H1 (cell line): ENCODE results near the gene C19orf44. TPM values are rescaled to one million over a fixed set of nuclear protein-coding genes. Genes with fewer than 3 reads are reported as not detected.
A peak's percentile ranks its signal among the peaks of the same experiment; 100 is the strongest.

Experiments used
- CTCF ChIA-PET: fragments of 300-600 bp; sonication (Branson Sonifier 250); formaldehyde crosslinking; loops from one replicate; lab custom pipeline; 2021; ENCODE audit not compliant: partially characterized antibody; lab: Charles Lee
- POLR2A ChIA-PET: fragments of 300-600 bp; sonication (Branson Sonifier 250); formaldehyde crosslinking; loops from one replicate; lab custom pipeline; 2021; ENCODE audit warnings: inconsistent platforms; ENCODE audit not compliant: partially characterized antibody; lab: Charles Lee
- DNase-seq, 2 experiments: peaks; one replicate each; pipeline versions ENCODE4 v3.0.0 to v3.0.0-alpha.2; 2010 to 2022; ENCODE audit warnings: low spot score in 2 of 2, low read depth in 1 of 2, mixed read lengths in 1 of 2
- FAIRE-seq: peaks from 2 replicates; lab custom pipeline; 2011; peaks lifted over from hg19 to GRCh38; lab: Jason Lieb, UNC
- H2AFZ ChIP-seq: 2 replicates; pipeline ENCODE4 v1.8.1; 2012; ENCODE audit warnings: low read length, inconsistent platforms
- H2AK5ac ChIP-seq: 2 replicates; pipeline ENCODE4 v1.6.1; 2013; ENCODE audit warnings: low read depth, low read length
- H2BK120ac ChIP-seq: replicated peaks from 2 replicates; pipeline ENCODE3; 2013; ENCODE audit warnings: low read depth, low read length, inconsistent platforms
- H2BK12ac ChIP-seq: 2 replicates; pipeline ENCODE4 v1.6.1; 2013; ENCODE audit warnings: low read depth, low read length
- H2BK15ac ChIP-seq: 2 replicates; pipeline ENCODE4 v1.6.1; 2013; ENCODE audit warnings: low read length
- H2BK20ac ChIP-seq: 2 replicates; pipeline ENCODE4 v1.6.1; 2013; ENCODE audit warnings: low read length
- H2BK5ac ChIP-seq: 2 replicates; pipeline ENCODE4 v1.6.1; 2013; ENCODE audit warnings: low read depth, low read length
- H3K14ac ChIP-seq: 2 replicates; pipeline ENCODE4 v1.6.1; 2013; ENCODE audit warnings: inconsistent platforms; ENCODE audit not compliant: insufficient read length
- H3K18ac ChIP-seq: 2 replicates; pipeline ENCODE4 v1.6.1; 2013; ENCODE audit warnings: low read length; ENCODE audit errors: extremely low read depth
- H3K23ac ChIP-seq: 2 replicates; pipeline ENCODE4 v1.6.1; 2013; ENCODE audit warnings: inconsistent platforms; ENCODE audit not compliant: insufficient read length
- H3K23me2 ChIP-seq: 2 replicates; pipeline ENCODE4 v1.6.1; 2013; ENCODE audit warnings: low read depth, low read length
- H3K27ac ChIP-seq: 2 replicates; pipeline ENCODE4 v1.6.1; 2011; ENCODE audit warnings: low read depth, low read length, inconsistent platforms
- H3K27me3 ChIP-seq, 4 experiments: replicated peaks in 1 of 4; 1 replicate in 1 of 4; 2 replicates in 3 of 4; pipeline versions ENCODE4 v1.6.1 to v1.8.1; 2011 to 2013; ENCODE audit warnings: low read length in 3 of 4, mild to moderate bottlenecking in 3 of 4, inconsistent platforms in 2 of 4, mixed read lengths in 2 of 4, moderate library complexity in 1 of 4; ENCODE audit not compliant: control insufficient read depth in 3 of 4, insufficient read depth in 3 of 4; ENCODE audit errors: extremely low read depth in 1 of 4
- H3K36me3 ChIP-seq, 4 experiments: 2 replicates each; pipeline versions ENCODE4 v1.6.1 to v1.8.1; 2011 to 2013; ENCODE audit warnings: mild to moderate bottlenecking in 4 of 4, low read length in 3 of 4, moderate library complexity in 2 of 4, control low read depth in 1 of 4, inconsistent platforms in 1 of 4; ENCODE audit not compliant: insufficient read depth in 4 of 4, control insufficient read depth in 2 of 4
- H3K4ac ChIP-seq: replicated peaks from 2 replicates; pipeline ENCODE3; 2013; ENCODE audit warnings: low read length, low read depth, mixed read lengths, inconsistent platforms; ENCODE audit not compliant: insufficient read length
- H3K4me1 ChIP-seq, 4 experiments: replicated peaks in 1 of 4; 1 replicate in 1 of 4; 2 replicates in 3 of 4; pipeline versions ENCODE4 v1.6.1 to v1.8.1; 2011 to 2013; ENCODE audit warnings: low read length in 3 of 4, inconsistent platforms in 2 of 4, mixed read lengths in 1 of 4; ENCODE audit not compliant: insufficient read depth in 4 of 4, control insufficient read depth in 3 of 4
- H3K4me2 ChIP-seq, 2 experiments: 2 replicates each; pipeline versions ENCODE4 v1.6.1 to v1.8.1; 2011 to 2013; ENCODE audit warnings: low read depth in 2 of 2, low read length in 2 of 2, control low read depth in 1 of 2, inconsistent platforms in 1 of 2, mild to moderate bottlenecking in 1 of 2; ENCODE audit not compliant: insufficient read depth in 1 of 2
- H3K4me3 ChIP-seq, 4 experiments: fragments of 200-600, 300-600 bp in 1 of 4; sonication (generic), shearing (Covaris generic), sonication (Bioruptor Twin) in 1 of 4; 2 replicates each; pipeline versions ENCODE4 v1.5.1 to v1.8.1; 2011 to 2016; ENCODE audit warnings: low read length in 4 of 4, low read depth in 3 of 4, control low read depth in 2 of 4, inconsistent platforms in 2 of 4, mild to moderate bottlenecking in 2 of 4, mixed read lengths in 1 of 4, moderate library complexity in 1 of 4; ENCODE audit not compliant: insufficient read depth in 2 of 4; ENCODE audit errors: extremely low read depth in 1 of 4
- H3K56ac ChIP-seq: replicated peaks from 2 replicates; pipeline ENCODE3; 2013; ENCODE audit warnings: low read depth, mild to moderate bottlenecking, mixed read lengths, low read length, inconsistent platforms; ENCODE audit not compliant: insufficient read length
- H3K79me1 ChIP-seq: 2 replicates; pipeline ENCODE4 v1.6.1; 2013; ENCODE audit warnings: low read depth, low read length, control low read depth
- H3K79me2 ChIP-seq, 2 experiments: 2 replicates each; pipeline versions ENCODE4 v1.6.1 to v1.8.1; 2012 to 2013; ENCODE audit warnings: low read length in 2 of 2, mild to moderate bottlenecking in 2 of 2, inconsistent platforms in 1 of 2; ENCODE audit not compliant: insufficient read depth in 2 of 2, control insufficient read depth in 1 of 2
- H3K9ac ChIP-seq, 4 experiments: replicated peaks in 1 of 4; 1 replicate in 1 of 4; 2 replicates in 3 of 4; pipeline versions ENCODE4 v1.6.1 to v1.8.1; 2011 to 2013; ENCODE audit warnings: low read depth in 3 of 4, low read length in 3 of 4, control low read depth in 2 of 4, mild to moderate bottlenecking in 2 of 4, moderate library complexity in 2 of 4, inconsistent platforms in 1 of 4; ENCODE audit errors: extremely low read depth in 1 of 4
- H3K9me3 ChIP-seq, 2 experiments: 2 replicates each; pipeline versions ENCODE4 v1.6.1 to v1.8.1; 2012 to 2013; ENCODE audit warnings: mild to moderate bottlenecking in 2 of 2, moderate library complexity in 2 of 2, control low read depth in 1 of 2, inconsistent platforms in 1 of 2, low read depth in 1 of 2, low read length in 1 of 2, mixed read lengths in 1 of 2; ENCODE audit not compliant: insufficient read depth in 2 of 2
- H4K20me1 ChIP-seq, 2 experiments: replicated peaks in 1 of 2; 2 replicates each; pipeline versions ENCODE3 to v1.8.1; 2011 to 2013; ENCODE audit warnings: inconsistent platforms in 2 of 2, low read length in 2 of 2, mild to moderate bottlenecking in 1 of 2; ENCODE audit not compliant: insufficient read depth in 2 of 2, control insufficient read depth in 1 of 2
- H4K5ac ChIP-seq: 2 replicates; pipeline ENCODE4 v1.6.1; 2013; ENCODE audit warnings: low read length, low read depth, mixed read lengths, inconsistent platforms; ENCODE audit not compliant: insufficient read length
- H4K8ac ChIP-seq: 2 replicates; pipeline ENCODE4 v1.8.0; 2013; ENCODE audit warnings: mild to moderate bottlenecking, moderate library complexity, low read length, inconsistent platforms; ENCODE audit not compliant: insufficient read depth; ENCODE audit errors: extremely low read depth
- H4K91ac ChIP-seq: replicated peaks from 2 replicates; pipeline ENCODE3; 2013; ENCODE audit warnings: low read length, mixed read lengths, inconsistent platforms; ENCODE audit not compliant: insufficient read length
- CBX8 ChIP-seq: fragments of 300-800, 300-1000 bp; sonication (generic); IDR thresholded peaks from 2 replicates; pipeline ENCODE4 v1.7.1; 2016; ENCODE audit warnings: low read depth, low read length, borderline replicate concordance
- CTBP2 ChIP-seq: IDR thresholded peaks from 2 replicates; pipeline ENCODE4 v1.7.0; 2011; ENCODE audit warnings: borderline replicate concordance, mild to moderate bottlenecking, moderate library complexity, mixed read lengths, low read length; ENCODE audit not compliant: insufficient read depth, insufficient read length
- EP300 ChIP-seq, 2 experiments: IDR thresholded peaks; 1 replicate in 1 of 2; 2 replicates in 1 of 2; pipeline ENCODE4 v1.6.1; 2011 to 2012; ENCODE audit warnings: low read depth in 2 of 2, low read length in 2 of 2, mild to moderate bottlenecking in 2 of 2, borderline replicate concordance in 1 of 2, inconsistent platforms in 1 of 2, moderate library complexity in 1 of 2
- FOSL1 ChIP-seq: IDR thresholded peaks from 2 replicates; pipeline ENCODE4 v1.6.1; 2011; ENCODE audit warnings: mild to moderate bottlenecking, low read depth, low read length, moderate library complexity; ENCODE audit not compliant: insufficient read depth
- GABPA ChIP-seq: IDR thresholded peaks from 2 replicates; pipeline ENCODE4 v1.6.1; 2011; ENCODE audit warnings: mild to moderate bottlenecking, low read length, moderate library complexity, borderline replicate concordance; ENCODE audit not compliant: insufficient read depth
- KDM1A ChIP-seq: fragments of 200-600, 300-600 bp; sonication (generic); IDR thresholded peaks from 2 replicates; pipeline ENCODE4 v1.7.1; 2016; ENCODE audit warnings: mild to moderate bottlenecking, low read length, borderline replicate concordance
- POLR2A ChIP-seq, 2 experiments: IDR thresholded peaks; 1 replicate in 1 of 2; 2 replicates in 1 of 2; pipeline ENCODE4 v1.6.1; 2011; ENCODE audit warnings: low read depth in 2 of 2, low read length in 2 of 2, mild to moderate bottlenecking in 2 of 2; ENCODE audit errors: control extremely low read depth in 1 of 2
- TBP ChIP-seq: IDR thresholded peaks from 2 replicates; pipeline ENCODE4 v1.6.1; 2011; ENCODE audit warnings: low read depth, low read length, improper control_type of control experiment
- WGBS, 2 experiments: shearing (Covaris generic) in 1 of 2; methylation state at CpG; one replicate each; pipeline versions ENCODE4 v1.1.6 to v1.1.7; 2013 to 2015; ENCODE audit warnings: low lambda C conversion rate in 2 of 2, mixed read lengths in 2 of 2, inconsistent platforms in 1 of 2, low coverage in 1 of 2, missing lambda C conversion rate in 1 of 2; ENCODE audit not compliant: insufficient replicate concordance in 2 of 2, insufficient coverage in 1 of 2, insufficient read length in 1 of 2; ENCODE audit errors: extremely low coverage in 1 of 2, missing lambda C conversion rate in 1 of 2; 5-methylcytosine and 5-hydroxymethylcytosine counted together
- polyA plus RNA-seq, 7 experiments: library from polyadenylated mRNA; depleted of rRNA in 3 of 7; stranded (reverse) in 5 of 7; unstranded in 2 of 7; fragments of >200 nt in 5 of 7; fragments of 200-250 nt in 2 of 7; gene quantifications; 1 replicate in 5 of 7; 2 replicates in 1 of 7; 4 replicates in 1 of 7; pipeline versions ENCODE4 v1.2.1 to v1.2.3, GENCODE V29; 2011 to 2013; ENCODE audit warnings: missing spikeins in 2 of 7, mixed read lengths in 2 of 7
- total RNA-seq: library from RNA; stranded (reverse); fragmentation: NEBNext Ultra II Directional; extraction: Animal tissue kit (Norgen Biotek cat#: 25700); gene quantifications from 2 replicates; pipeline ENCODE4 v1.2.1, GENCODE V29; 2021
- TF ChIP-seq, protein P1 (sequence below): IDR thresholded peaks from 2 replicates; pipeline ENCODE4 v1.6.1; 2012; ENCODE audit warnings: low read length, inconsistent platforms

C19orf44 gene
- total and polyA plus RNA-seq, 2 of the 8 experiments (the other 6 are each of a cell fraction or from before 2014, with no cell fraction given) = 2.1 to 4.5 TPM

GRCh38 chr19:16452325-16452724 is 43.9 kb upstream of the C19orf44 start:
- Histone ChIP-seq H2BK120ac (no peak overlapping the region), H2BK20ac (no peak overlapping the region), H3K27ac (no peak overlapping the region), H3K36me3 (no peaks in the 10 kb centered on the region), H3K14ac (no peak overlapping the region), H3K56ac (no peak overlapping the region), H3K18ac (no peak overlapping the region), H4K8ac (no peak overlapping the region), H3K79me1 (peaks cover 9% of the 10 kb centered on the region), H3K4me2 (no peak overlapping the region), H3K4me3 (no peak overlapping the region), H3K79me2 (peaks cover 8 to 80% of the 10 kb centered on the region in 2 experiments), H3K4ac (no peak overlapping the region), H3K23me2 (no peaks in the 10 kb centered on the region), H3K9ac (no peak overlapping the region), H2BK15ac (no peak overlapping the region), H3K23ac (no peak overlapping the region), H4K5ac (no peak overlapping the region), H3K9me3 (no peaks in the 10 kb centered on the region), H4K20me1 (peaks cover 6 to 22% of the 10 kb centered on the region in 2 experiments), H4K91ac (no peak overlapping the region), H2AK5ac (no peak overlapping the region), H2BK12ac (no peak overlapping the region), H2BK5ac (no peak overlapping the region), H3K4me1 (peaks cover 6 to 14% (median 11%) of the 10 kb centered on the region in 4 experiments), H3K27me3 (no peaks in the 10 kb centered on the region), H2AFZ (no peak overlapping the region)
- ChIA-PET CTCF (interaction anchor here (0.8 to 7.1 kb wide), 3 partner anchors 9 to 34 kb away, joined by 4 to 66 read pairs (median 4); no protein-coding TSS in a partner anchor), POLR2A (no interaction called here)
- FAIRE-seq (no peak), DNase-seq (peak in 1 of 2 experiments; percentile 33)
- 90% methylated on average over 8 of the region's 8 CpGs; no CpG with 5 or more reads in 1 of the 2 experiments for WGBS, 2 experiments
- no peak for TF ChIP-seq POLR2A (IDR thresholded peaks at IDR 0.05; ENCODE audit: control extremely low read depth in 1 of 2, low read depth in 2 of 2, low read length in 2 of 2)
- TF ChIP-seq, protein P1, sequence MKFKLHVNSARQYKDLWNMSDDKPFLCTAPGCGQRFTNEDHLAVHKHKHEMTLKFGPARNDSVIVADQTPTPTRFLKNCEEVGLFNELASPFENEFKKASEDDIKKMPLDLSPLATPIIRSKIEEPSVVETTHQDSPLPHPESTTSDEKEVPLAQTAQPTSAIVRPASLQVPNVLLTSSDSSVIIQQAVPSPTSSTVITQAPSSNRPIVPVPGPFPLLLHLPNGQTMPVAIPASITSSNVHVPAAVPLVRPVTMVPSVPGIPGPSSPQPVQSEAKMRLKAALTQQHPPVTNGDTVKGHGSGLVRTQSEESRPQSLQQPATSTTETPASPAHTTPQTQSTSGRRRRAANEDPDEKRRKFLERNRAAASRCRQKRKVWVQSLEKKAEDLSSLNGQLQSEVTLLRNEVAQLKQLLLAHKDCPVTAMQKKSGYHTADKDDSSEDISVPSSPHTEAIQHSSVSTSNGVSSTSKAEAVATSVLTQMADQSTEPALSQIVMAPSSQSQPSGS = no peak
- TF ChIP-seq CTBP2 = no peak
- no peak for TF ChIP-seq TBP
- TF ChIP-seq EP300 (IDR thresholded peaks at IDR 0.05; ENCODE audit: borderline replicate concordance in 1 of 2, low read depth in 2 of 2, low read length in 2 of 2) = no peak
- TF ChIP-seq CBX8 = no peak
- TF ChIP-seq FOSL1 = no peak
- TF ChIP-seq KDM1A = no peak
- no peak for TF ChIP-seq GABPA
- TF ChIP-seq, all 59 proteins: peak for 0
